Measurements from ENCODE around the gene RTN4RL2.

Gene RTN4RL2

DNA sequence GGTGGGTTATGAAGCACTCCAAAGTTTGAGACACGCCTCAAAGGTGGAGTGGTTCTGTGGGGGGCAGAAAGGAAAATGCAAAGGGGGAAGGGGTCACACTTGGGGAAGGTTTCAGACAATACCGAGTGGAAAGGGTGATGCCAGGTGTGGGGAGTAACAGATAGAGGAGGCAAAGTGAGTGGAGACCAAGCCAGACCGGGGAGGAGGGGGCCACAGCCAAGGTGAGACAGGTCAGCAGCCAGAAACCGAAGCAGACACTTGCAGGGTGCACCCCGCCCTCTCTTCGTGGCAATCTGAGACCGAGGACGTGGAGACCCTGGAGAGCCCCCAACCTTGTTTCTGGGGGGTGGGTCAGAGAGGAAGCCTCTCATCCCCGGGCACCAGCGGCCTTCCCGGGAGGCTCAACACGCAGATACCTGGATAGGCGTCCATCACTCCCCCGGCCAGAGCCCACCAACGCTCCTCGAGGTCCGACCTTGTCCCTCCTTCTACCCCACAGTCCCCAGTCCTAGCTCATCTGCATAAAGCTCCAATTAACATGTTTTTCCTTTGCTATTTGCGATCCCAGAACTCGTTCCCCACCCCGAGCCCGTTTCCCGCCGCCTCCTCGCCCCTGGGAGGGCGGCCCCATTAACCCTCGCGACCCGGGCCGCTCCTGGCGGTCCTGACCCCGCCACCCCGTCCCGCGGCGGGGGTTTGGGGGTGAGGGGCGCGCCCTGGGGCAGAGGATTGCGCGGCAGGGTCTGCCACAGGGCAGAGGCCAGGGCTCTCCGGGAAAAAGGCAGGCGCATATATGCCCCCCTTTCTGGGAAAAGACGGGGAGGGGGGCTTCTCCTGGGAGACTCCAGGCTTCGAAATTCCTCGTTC lies 21.8 kb downstream of the RTN4RL2 start:
- no peak for DNase-seq (ENCODE audit: low read depth)

GRCh38 chr11:57482782-57483561 lies 22.6 kb downstream of the RTN4RL2 start:
- DNase-seq (ENCODE audit: low read depth), result no peak

DNA sequence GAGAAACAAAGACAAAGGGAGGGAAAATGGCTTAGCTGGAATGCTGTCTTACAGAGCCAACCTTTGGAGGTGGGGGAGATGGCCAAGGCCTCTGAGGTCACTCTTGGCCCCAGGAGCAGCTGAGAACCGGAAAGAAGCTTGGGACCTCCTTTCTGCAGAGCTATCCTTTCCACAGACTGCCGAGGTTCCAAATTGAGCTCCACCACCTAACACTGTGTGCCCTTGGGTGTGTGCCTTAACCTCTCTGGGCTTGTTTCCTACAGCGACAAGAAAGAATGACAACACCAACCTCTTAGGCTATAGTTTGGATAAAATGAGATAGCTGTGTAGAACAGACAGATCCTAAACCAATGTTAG lies 23.2 kb downstream of the RTN4RL2 start:
- DNase-seq (ENCODE audit: low read depth), result no peak

DNA sequence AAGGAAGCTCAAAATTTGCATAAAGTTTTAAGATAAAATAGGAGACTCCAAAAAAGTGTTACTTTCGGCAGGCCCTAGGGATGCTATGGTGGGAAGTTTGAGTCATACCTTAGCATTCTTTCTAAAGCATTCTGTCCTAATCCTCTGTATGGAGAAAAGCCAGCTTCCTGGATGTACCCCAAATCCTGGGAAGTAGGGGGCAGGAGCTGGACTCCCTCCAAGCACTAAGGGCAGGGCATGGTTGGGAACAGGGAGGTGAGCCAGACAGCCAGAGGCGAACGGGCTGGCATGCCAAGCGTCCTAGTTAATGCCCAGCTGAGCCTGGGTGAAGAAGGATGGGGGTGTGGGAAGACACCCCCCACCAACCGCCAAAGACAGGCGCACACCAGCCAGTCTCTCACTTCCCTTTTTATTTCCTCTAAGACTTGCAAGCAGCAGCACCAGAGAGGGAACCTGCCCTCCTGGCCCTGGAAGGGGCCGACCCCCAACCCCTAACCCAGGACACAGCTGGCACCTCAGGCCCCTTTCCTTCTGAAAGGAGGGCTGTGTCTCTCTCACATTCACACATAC lies 23.9 kb downstream of the RTN4RL2 start:
- DNase-seq (ENCODE audit: low read depth), result no peak

DNA sequence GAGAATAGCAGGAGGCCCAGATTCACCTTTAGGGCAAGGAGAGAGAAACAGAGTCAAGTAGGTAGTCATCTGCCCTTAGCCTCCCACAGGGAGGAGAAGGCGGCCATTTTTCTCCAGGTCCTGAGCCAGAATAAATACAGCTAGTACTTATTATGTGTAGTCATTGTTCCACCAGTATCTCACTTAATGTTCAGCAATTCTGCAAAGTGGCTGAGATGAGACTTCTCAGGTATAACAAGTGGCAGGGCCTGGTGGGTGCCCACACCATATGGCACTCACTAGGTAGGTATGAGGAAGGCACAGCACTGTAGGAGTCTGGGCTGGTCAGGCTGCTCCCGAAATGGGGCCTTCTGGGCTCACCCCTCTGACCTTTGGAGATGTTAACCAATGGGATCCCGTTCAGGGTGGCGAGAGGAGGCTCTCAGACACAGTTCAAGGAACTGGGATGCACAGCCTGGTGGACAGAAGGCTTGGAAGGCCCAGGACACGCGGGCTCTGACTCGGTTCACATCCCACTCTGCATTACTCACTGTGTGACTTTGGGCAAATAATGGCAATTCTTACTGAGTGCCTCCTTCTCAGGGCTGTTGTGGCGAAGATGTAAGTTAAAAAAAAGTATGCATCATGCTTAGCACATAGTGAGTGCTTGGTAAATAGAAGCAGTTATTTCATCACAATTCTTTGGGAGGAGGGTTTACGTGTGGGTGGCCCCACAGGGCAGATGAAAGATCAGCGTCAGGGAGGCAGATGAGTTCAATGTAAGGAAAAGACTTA lies 25.1 kb downstream of the RTN4RL2 start:
- DNase-seq (ENCODE audit: low read depth), result no peak

DNA sequence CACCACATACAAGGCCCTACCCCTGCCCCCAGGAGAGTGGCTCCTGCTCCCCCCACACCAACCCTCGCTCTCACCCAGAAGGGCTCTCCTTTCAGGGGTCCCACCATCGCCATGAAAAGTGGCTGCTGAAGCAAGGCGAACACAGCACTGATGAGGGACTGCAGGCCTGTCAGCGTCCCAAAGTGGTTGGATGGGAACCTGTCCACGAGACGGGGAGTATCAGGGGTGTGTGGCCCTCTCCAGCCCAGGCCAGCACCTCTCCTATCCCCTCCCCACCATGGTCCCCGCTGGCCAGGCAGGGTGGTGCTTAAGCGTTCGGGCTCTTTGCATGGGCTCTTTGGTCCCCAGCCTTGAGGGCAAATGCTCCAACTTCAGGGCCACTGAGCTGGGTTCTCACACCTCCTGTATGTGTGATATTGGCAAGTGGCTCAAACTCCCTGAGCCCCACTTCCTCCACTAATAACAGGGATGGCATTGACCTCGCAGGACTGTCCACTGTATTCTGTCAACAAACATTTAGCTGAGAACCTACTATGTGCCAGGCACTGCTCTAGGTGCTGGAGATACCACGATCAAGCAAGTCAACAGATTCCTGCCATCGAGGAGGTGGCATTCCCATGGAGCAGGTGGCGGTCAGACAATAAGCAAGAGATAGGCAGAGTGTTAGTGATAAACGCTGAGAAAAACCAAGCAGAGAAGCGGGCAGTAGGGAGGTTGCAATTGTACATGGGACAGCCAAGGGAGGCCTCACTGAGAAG lies 26.9 kb downstream of the RTN4RL2 start:
- no peak for DNase-seq (ENCODE audit: low read depth)

GRCh38 chr11:57487920-57488659 lies 27.8 kb downstream of the RTN4RL2 start:
- no peak for DNase-seq (ENCODE audit: low read depth)

- DNase-seq (ENCODE audit: low read depth), result no peak
Observed at GRCh38 chr11:57490456-57491248, 30.3 kb downstream of the RTN4RL2 start.

GRCh38 chr11:57491371-57492061 lies 31.2 kb downstream of the RTN4RL2 start:
- DNase-seq (ENCODE audit: low read depth), result no peak

- DNase-seq (ENCODE audit: low read depth), result no peak
Observed at GRCh38 chr11:57493507-57494503, 33.5 kb downstream of the RTN4RL2 start.

- no peak for DNase-seq (ENCODE audit: low read depth)
Observed at GRCh38 chr11:57496109-57496820, 35.9 kb downstream of the RTN4RL2 start.

GRCh38 chr11:57497303-57498247 lies 37.2 kb downstream of the RTN4RL2 start:
- DNase-seq (ENCODE audit: low read depth), result no peak

DNA sequence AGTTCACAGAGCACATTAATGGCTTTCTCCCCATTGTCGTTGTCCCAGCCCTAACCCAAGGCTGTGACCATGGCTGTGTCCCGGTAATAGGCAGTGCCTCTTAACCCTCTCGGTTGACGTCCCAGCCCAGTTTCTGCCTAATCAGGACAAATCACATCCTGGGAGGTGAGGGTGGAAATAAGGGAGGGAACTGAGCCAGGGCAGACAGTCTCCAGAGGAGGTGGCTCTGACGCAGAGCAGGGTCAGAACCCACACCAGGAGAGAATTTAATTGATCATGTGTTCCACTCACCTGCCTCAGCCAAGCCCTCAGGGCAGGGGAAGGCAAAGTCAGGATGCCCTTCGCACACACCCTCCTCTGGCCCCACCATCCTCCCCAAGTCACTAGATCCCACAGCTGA lies 38.2 kb downstream of the RTN4RL2 start:
- DNase-seq (ENCODE audit: low read depth), result no peak

GRCh38 chr11:57499413-57499982 lies 39.2 kb downstream of the RTN4RL2 start:
- peak; percentile 37 for DNase-seq (ENCODE audit: low read depth)

- no peak for DNase-seq (ENCODE audit: low read depth)
Observed at GRCh38 chr11:57499983-57500461, 39.7 kb downstream of the RTN4RL2 start.

- no peak for DNase-seq (ENCODE audit: low read depth)
Observed at GRCh38 chr11:57500515-57500914, 40.2 kb downstream of the RTN4RL2 start.

All from non-pigmented ciliary epithelial cell (primary cell).